ENCODE data around the gene ETFB.

GRCh38 chr19:51357952-51358351 lies 8.2 kb downstream of the ETFB start:
- TF ChIP-seq CTCF (IDR thresholded peaks at IDR 0.05; ENCODE audit: low read depth, low read length) = no peak
- TF ChIP-seq POLR2A (IDR thresholded peaks at IDR 0.05; ENCODE audit: extremely low read depth, insufficient read length) = no peak
